ENCODE measurements around the gene C12orf57. TPM values are rescaled to one million over a fixed set of nuclear protein-coding genes. Genes with fewer than 3 reads are reported as not detected.

Gene C12orf57
- total RNA-seq, 5 donors from 2014 or later (not counting 1 experiment from before 2014, with no cell fraction given): 256 to 466 (median 412) TPM

- H3K4me1 Mint-ChIP-seq: peaks cover 39 to 56% (median 43%) of the 10 kb centered on the region in 3 donors
- CTCF ChIA-PET: interaction anchor here (0.7 to 2.0 kb wide), 6 partner anchors 8 to 70 kb away, joined by 3 to 16 read pairs (median 4); partner anchors contain the start of gene SPSB2 (in 1 of the 2)
Observed at GRCh38 chr12:6939191-6939540, 4.7 kb upstream of the C12orf57 start.

GRCh38 chr12:6941267-6941666 is 2.6 kb upstream of the C12orf57 start:
- DNase-seq (no peak), ATAC-seq (replicated peaks in 1 of 4) (no peak)
- H3K9me3 ChIP-seq: no peaks in the 10 kb centered on the region
- no peaks in the 10 kb centered on the region for H3K36me3 Mint-ChIP-seq
- ChIA-PET CTCF (interaction anchor here (0.9 to 1.0 kb wide), 3 partner anchors 16 to 68 kb away, joined by 3 to 11 read pairs (median 3); partner anchors contain the start of gene SPSB2 (in 1 of the 2)), POLR2A (interaction anchor here in 1 of 2 donors (0.6 kb wide), 1 partner anchor 10 kb away, joined by 3 read pairs; no protein-coding TSS in a partner anchor)
- no peaks in the 10 kb centered on the region for H3K27me3 Mint-ChIP-seq
- H3K36me3 ChIP-seq (ENCODE audit: control insufficient read depth in 2 of 2, extremely low read depth in 1 of 2, insufficient read depth in 1 of 2, low read length in 1 of 2): peaks cover 0 to 8% of the 10 kb centered on the region in 2 donors
- H3K4me3 Mint-ChIP-seq: no peak overlapping the region
- peak overlapping the region in 1 of 2 donors; percentile 23 for H3K27ac Mint-ChIP-seq
- H3K27ac ChIP-seq (ENCODE audit: low read length): no peak overlapping the region
- no peaks in the 10 kb centered on the region for H3K9me3 Mint-ChIP-seq
- H3K27me3 ChIP-seq (replicated peaks in 1 of 2; ENCODE audit: control insufficient read depth in 2 of 2, extremely low read depth in 1 of 2, insufficient read depth in 2 of 2, low read length in 1 of 2): no peaks in the 10 kb centered on the region
- peaks cover 44 to 59% (median 50%) of the 10 kb centered on the region in 3 donors for H3K4me1 Mint-ChIP-seq
- no peak overlapping the region for H3K4me3 ChIP-seq (ENCODE audit: control insufficient read depth in 1 of 2, extremely low read depth in 1 of 2, low read length in 1 of 2)
- WGBS (ENCODE audit: insufficient coverage): 94% methylated on average over 10 of the region's 12 CpGs
- peaks cover 21 to 65% of the 10 kb centered on the region in 2 experiments for H3K4me1 ChIP-seq (ENCODE audit: control insufficient read depth in 1 of 2, extremely low read depth in 1 of 2, insufficient read depth in 2 of 2, low read length in 2 of 2)

More at GRCh38 chr12:6939191-6939540, 4.7 kb upstream of the C12orf57 start:
- 94% methylated on average over 2 of the region's 2 CpGs for WGBS (ENCODE audit: insufficient coverage)
- peaks cover 5 to 51% of the 10 kb centered on the region in 2 experiments for H3K4me1 ChIP-seq (ENCODE audit: control insufficient read depth in 1 of 2, extremely low read depth in 1 of 2, insufficient read depth in 2 of 2, low read length in 2 of 2)
- Mint-ChIP-seq H3K4me3 (peak overlapping the region in 2 of 3 donors; percentile 28 to 38), H3K27me3 (no peaks in the 10 kb centered on the region), H3K36me3 (peaks cover 5% of the 10 kb centered on the region), H3K9me3 (no peaks in the 10 kb centered on the region), H3K27ac (peak overlapping the region; percentile 49 to 59)
- no peak for ATAC-seq (replicated peaks in 1 of 4)
- H3K4me3 ChIP-seq (ENCODE audit: control insufficient read depth in 1 of 2, extremely low read depth in 1 of 2, low read length in 1 of 2): no peak overlapping the region
- POLR2A ChIA-PET: interaction anchor here in 1 of 2 donors (0.6 kb wide), 1 partner anchor 250 kb away, joined by 8 read pairs; the partner anchor contains the start of gene ZNF384
- peaks cover 0 to 12% of the 10 kb centered on the region in 2 donors for H3K36me3 ChIP-seq (ENCODE audit: control insufficient read depth in 2 of 2, extremely low read depth in 1 of 2, insufficient read depth in 1 of 2, low read length in 1 of 2)
- H3K27ac ChIP-seq (ENCODE audit: low read length): no peak overlapping the region
- no peaks in the 10 kb centered on the region for H3K27me3 ChIP-seq (replicated peaks in 1 of 2; ENCODE audit: control insufficient read depth in 2 of 2, extremely low read depth in 1 of 2, insufficient read depth in 2 of 2, low read length in 1 of 2)
- no peaks in the 10 kb centered on the region for H3K9me3 ChIP-seq
- no peak for DNase-seq

GRCh38 chr12:6941782-6942181 is 2.0 kb upstream of the C12orf57 start:
- H3K27me3 Mint-ChIP-seq: no peaks in the 10 kb centered on the region
- peak overlapping the region in 1 of 3 donors; percentile 88 for H3K4me3 Mint-ChIP-seq
- H3K27ac Mint-ChIP-seq: no peak overlapping the region
- no peaks in the 10 kb centered on the region for H3K9me3 Mint-ChIP-seq
- no peaks in the 10 kb centered on the region for H3K9me3 ChIP-seq
- no peak overlapping the region for H3K27ac ChIP-seq (ENCODE audit: low read length)
- no peak for ATAC-seq (replicated peaks in 1 of 4)
- ChIA-PET POLR2A (no interaction called here), CTCF (interaction anchor here (0.9 to 1.0 kb wide), 2 partner anchors 16 to 26 kb away, joined by 3 read pairs; no protein-coding TSS in a partner anchor)
- H3K36me3 ChIP-seq (ENCODE audit: control insufficient read depth in 2 of 2, extremely low read depth in 1 of 2, insufficient read depth in 1 of 2, low read length in 1 of 2): peaks cover 0 to 8% of the 10 kb centered on the region in 2 donors
- no peak for DNase-seq
- WGBS (ENCODE audit: insufficient coverage): no CpG with 5 or more reads among the region's 12 CpGs
- no peaks in the 10 kb centered on the region for H3K27me3 ChIP-seq (replicated peaks in 1 of 2; ENCODE audit: control insufficient read depth in 2 of 2, extremely low read depth in 1 of 2, insufficient read depth in 2 of 2, low read length in 1 of 2)
- no peaks in the 10 kb centered on the region for H3K36me3 Mint-ChIP-seq
- peaks cover 44 to 59% (median 50%) of the 10 kb centered on the region in 3 donors for H3K4me1 Mint-ChIP-seq
- no peak overlapping the region for H3K4me3 ChIP-seq (ENCODE audit: control insufficient read depth in 1 of 2, extremely low read depth in 1 of 2, low read length in 1 of 2)
- peaks cover 19 to 65% of the 10 kb centered on the region in 2 experiments for H3K4me1 ChIP-seq (ENCODE audit: control insufficient read depth in 1 of 2, extremely low read depth in 1 of 2, insufficient read depth in 2 of 2, low read length in 2 of 2)

GRCh38 chr12:6942331-6942665 is 1.5 kb upstream of the C12orf57 start:
- Mint-ChIP-seq H3K9me3 (no peaks in the 10 kb centered on the region), H3K36me3 (no peaks in the 10 kb centered on the region), H3K4me1 (peaks cover 47 to 62% (median 53%) of the 10 kb centered on the region in 3 donors), H3K27me3 (no peaks in the 10 kb centered on the region), H3K27ac (peak overlapping the region; percentile 97 to 100), H3K4me3 (peak overlapping the region in 1 of 3 donors; percentile 88)
- no peak for ATAC-seq (replicated peaks in 1 of 4)
- peaks cover 24 to 65% of the 10 kb centered on the region in 2 experiments for H3K4me1 ChIP-seq (ENCODE audit: control insufficient read depth in 1 of 2, extremely low read depth in 1 of 2, insufficient read depth in 2 of 2, low read length in 2 of 2)
- CTCF ChIA-PET: interaction anchor here in 1 of 2 donors (2.7 kb wide), 1 partner anchor 70 kb away, joined by 14 read pairs; the partner anchor contains the start of gene SPSB2
- H3K27me3 ChIP-seq (replicated peaks in 1 of 2; ENCODE audit: control insufficient read depth in 2 of 2, extremely low read depth in 1 of 2, insufficient read depth in 2 of 2, low read length in 1 of 2): no peaks in the 10 kb centered on the region
- no peak overlapping the region for H3K4me3 ChIP-seq (ENCODE audit: control insufficient read depth in 1 of 2, extremely low read depth in 1 of 2, low read length in 1 of 2)
- 95% methylated on average over 8 of the region's 11 CpGs for WGBS (ENCODE audit: insufficient coverage)
- peak overlapping the region; percentile 97 for H3K27ac ChIP-seq (ENCODE audit: low read length)
- no peak for DNase-seq
- POLR2A ChIA-PET: interaction anchor here in 1 of 2 donors (2.4 kb wide), 1 partner anchor 19 kb away, joined by 9 read pairs; no protein-coding TSS in a partner anchor
- peaks cover 0 to 8% of the 10 kb centered on the region in 2 donors for H3K36me3 ChIP-seq (ENCODE audit: control insufficient read depth in 2 of 2, extremely low read depth in 1 of 2, insufficient read depth in 1 of 2, low read length in 1 of 2)
- no peaks in the 10 kb centered on the region for H3K9me3 ChIP-seq

- Histone ChIP-seq H3K4me1 (ENCODE audit: control insufficient read depth in 1 of 2, extremely low read depth in 1 of 2, insufficient read depth in 2 of 2, low read length in 2 of 2) (peaks cover 24 to 69% of the 10 kb centered on the region in 2 experiments), H3K36me3 (ENCODE audit: control insufficient read depth in 2 of 2, extremely low read depth in 1 of 2, insufficient read depth in 1 of 2, low read length in 1 of 2) (peaks cover 0 to 8% of the 10 kb centered on the region in 2 donors), H3K27ac (ENCODE audit: low read length) (peak overlapping the region; percentile 97), H3K9me3 (no peaks in the 10 kb centered on the region), H3K4me3 (ENCODE audit: control insufficient read depth in 1 of 2, extremely low read depth in 1 of 2, low read length in 1 of 2) (peak overlapping the region in 1 of 2 donors; percentile 89), H3K27me3 (replicated peaks in 1 of 2; ENCODE audit: control insufficient read depth in 2 of 2, extremely low read depth in 1 of 2, insufficient read depth in 2 of 2, low read length in 1 of 2) (no peaks in the 10 kb centered on the region)
- Mint-ChIP-seq H3K36me3 (no peaks in the 10 kb centered on the region), H3K27ac (peak overlapping the region; percentile 97 to 100), H3K27me3 (no peaks in the 10 kb centered on the region), H3K4me1 (peaks cover 55 to 65% (median 64%) of the 10 kb centered on the region in 3 donors), H3K9me3 (no peaks in the 10 kb centered on the region), H3K4me3 (peak overlapping the region; percentile 88 to 98 (median 91))
- ATAC-seq (replicated peaks in 1 of 4) (peak; percentile 63 to 67 (median 65)), DNase-seq (peak; percentile 51 to 94 (median 83))
- ChIA-PET POLR2A (interaction anchor here (0.5 to 3.2 kb wide), 21 partner anchors 9 to 586 kb away, joined by 3 to 22 read pairs (median 6); partner anchors contain the start of genes LPCAT3 (in 1 of the 2), SPSB2 (in 1 of the 2) and USP5 (in 1 of the 2)), CTCF (interaction anchor here (0.5 to 8.2 kb wide), 22 partner anchors 9 to 993 kb away, joined by 3 to 126 read pairs (median 9); partner anchors contain the start of genes C1RL (in 1 of the 2), CDCA3 (in 1 of the 2), LPCAT3 (in 1 of the 2) and SPSB2 (in 1 of the 2))
- WGBS (ENCODE audit: insufficient coverage): 3% methylated on average over 5 of the region's 13 CpGs
Observed at GRCh38 chr12:6943389-6943721, 467 bp upstream of the C12orf57 start.

- H3K27me3 ChIP-seq (replicated peaks in 1 of 2; ENCODE audit: control insufficient read depth in 2 of 2, extremely low read depth in 1 of 2, insufficient read depth in 2 of 2, low read length in 1 of 2): no peaks in the 10 kb centered on the region
- Mint-ChIP-seq H3K4me3 (peak overlapping the region; percentile 88 to 98 (median 91)), H3K27me3 (no peaks in the 10 kb centered on the region), H3K9me3 (no peaks in the 10 kb centered on the region), H3K36me3 (no peaks in the 10 kb centered on the region), H3K4me1 (peaks cover 63 to 69% (median 68%) of the 10 kb centered on the region in 3 donors), H3K27ac (peak overlapping the region; percentile 97 to 100)
- ChIA-PET POLR2A (interaction anchor here (0.7 to 3.2 kb wide), 20 partner anchors 8 to 192 kb away, joined by 3 to 22 read pairs (median 6); partner anchors contain the start of genes CDCA3 (in 1 of the 2), MLF2 (in 1 of the 2), SPSB2 (in 1 of the 2) and USP5 (in 1 of the 2)), CTCF (interaction anchor here (0.6 to 8.2 kb wide), 17 partner anchors 14 to 210 kb away, joined by 3 to 126 read pairs (median 11); partner anchors contain the start of genes C1RL (in 1 of the 2), CDCA3 (in 1 of the 2), LPCAT3 (in 1 of the 2) and SPSB2 (in 1 of the 2))
- peaks cover 28 to 72% of the 10 kb centered on the region in 2 experiments for H3K4me1 ChIP-seq (ENCODE audit: control insufficient read depth in 1 of 2, extremely low read depth in 1 of 2, insufficient read depth in 2 of 2, low read length in 2 of 2)
- H3K36me3 ChIP-seq (ENCODE audit: control insufficient read depth in 2 of 2, extremely low read depth in 1 of 2, insufficient read depth in 1 of 2, low read length in 1 of 2): peaks cover 0 to 7% of the 10 kb centered on the region in 2 donors
- peak; percentile 74 to 93 (median 82) for DNase-seq
- ATAC-seq (replicated peaks in 1 of 4): peak; percentile 53 to 69 (median 65)
- under 1% methylated on average over 36 of the region's 48 CpGs for WGBS (ENCODE audit: insufficient coverage)
- H3K4me3 ChIP-seq (ENCODE audit: control insufficient read depth in 1 of 2, extremely low read depth in 1 of 2, low read length in 1 of 2): peak overlapping the region; percentile 81 to 89
- H3K9me3 ChIP-seq: no peaks in the 10 kb centered on the region
- H3K27ac ChIP-seq (ENCODE audit: low read length): peak overlapping the region; percentile 97
Observed at GRCh38 chr12:6944381-6945186, 762 bp downstream of the C12orf57 start.

Data from T-cell (primary cell).